ENCODE measurements around the gene CLSTN2. TPM values are rescaled to one million over a fixed set of nuclear protein-coding genes. Genes with fewer than 3 reads are reported as not detected.
A peak's percentile ranks its signal among the peaks of the same experiment; 100 is the strongest.

CLSTN2 gene
- total and polyA plus RNA-seq, 5 donors from 2014 or later = not detected

- Histone ChIP-seq H3K4me1 (ENCODE audit: control insufficient read depth, insufficient read depth, low read length, poor library complexity, severe bottlenecking) (no peaks in the 10 kb centered on the region), H3K4me3 (ENCODE audit: low read depth, low read length) (no peak overlapping the region), H3K27me3 (ENCODE audit: control insufficient read depth, insufficient read depth, low read length) (no peaks in the 10 kb centered on the region), H3K9me3 (ENCODE audit: control insufficient read depth in 2 of 2, low read length in 2 of 2) (no peaks in the 10 kb centered on the region), H3K36me3 (ENCODE audit: control insufficient read depth, insufficient read depth, low read length) (no peaks in the 10 kb centered on the region), H3K27ac (ENCODE audit: insufficient read depth, low read length, poor library complexity, severe bottlenecking) (no peak overlapping the region)
- H3K27ac Mint-ChIP-seq = no peak overlapping the region
- peaks cover 7% of the 10 kb centered on the region for H3K27me3 Mint-ChIP-seq
- no peaks in the 10 kb centered on the region for H3K4me1 Mint-ChIP-seq
- no peak overlapping the region for H3K4me3 Mint-ChIP-seq
- DNase-seq = no peak
- no peak for ATAC-seq (ENCODE audit: low read depth in 2 of 2)
- peaks cover 0 to 10% (median 4%) of the 10 kb centered on the region in 7 donors for H3K9me3 Mint-ChIP-seq
- no peaks in the 10 kb centered on the region for H3K36me3 Mint-ChIP-seq
Measured at GRCh38 chr3:140530131-140530530, 595.1 kb downstream of the CLSTN2 start.

- Histone ChIP-seq H3K4me1 (ENCODE audit: control insufficient read depth, insufficient read depth, low read length, poor library complexity, severe bottlenecking) (no peaks in the 10 kb centered on the region), H3K27ac (ENCODE audit: insufficient read depth, low read length, poor library complexity, severe bottlenecking) (no peak overlapping the region), H3K36me3 (ENCODE audit: control insufficient read depth, insufficient read depth, low read length) (no peaks in the 10 kb centered on the region), H3K27me3 (ENCODE audit: control insufficient read depth, insufficient read depth, low read length) (no peaks in the 10 kb centered on the region), H3K4me3 (ENCODE audit: low read depth, low read length) (no peak overlapping the region), H3K9me3 (ENCODE audit: control insufficient read depth in 2 of 2, low read length in 2 of 2) (no peaks in the 10 kb centered on the region)
- Mint-ChIP-seq H3K27me3 (peaks cover 7% of the 10 kb centered on the region), H3K36me3 (no peaks in the 10 kb centered on the region), H3K4me1 (no peaks in the 10 kb centered on the region), H3K9me3 (peaks cover 0 to 9% (median 4%) of the 10 kb centered on the region in 7 donors), H3K27ac (no peak overlapping the region), H3K4me3 (no peak overlapping the region)
- DNase-seq (no peak), ATAC-seq (ENCODE audit: low read depth in 2 of 2) (no peak)
Measured at GRCh38 chr3:140530603-140531002, 595.6 kb downstream of the CLSTN2 start.

DNA sequence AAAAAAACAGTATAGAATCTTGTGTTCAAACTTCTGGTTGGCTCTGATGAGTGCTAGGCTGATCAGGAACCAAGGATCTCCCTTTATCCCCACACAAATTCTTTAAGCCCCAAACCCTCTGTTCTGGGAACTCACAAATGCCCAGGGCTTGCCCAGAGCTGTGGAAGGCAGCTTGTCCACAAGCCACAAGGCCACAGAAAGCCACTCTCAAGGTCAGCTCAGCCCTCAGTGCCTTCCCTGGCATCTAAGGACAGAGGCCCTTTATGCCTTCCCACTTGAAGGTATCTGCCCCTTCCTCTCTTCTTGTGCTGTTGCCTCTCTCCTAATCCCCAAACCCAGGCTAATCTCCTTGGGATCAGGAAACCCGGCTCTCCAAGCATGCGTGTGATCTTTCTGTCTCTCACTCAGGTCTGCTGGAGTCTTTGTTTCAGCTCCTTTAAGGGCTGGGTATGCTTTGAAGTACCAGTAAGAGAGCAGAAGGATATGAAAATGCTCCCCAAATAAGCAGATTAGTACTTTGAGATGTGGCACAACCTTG lies 597.9 kb downstream of the CLSTN2 start:
- peaks cover 7% of the 10 kb centered on the region for H3K27me3 Mint-ChIP-seq
- H3K4me3 ChIP-seq (ENCODE audit: low read depth, low read length) = no peak overlapping the region
- H3K27ac Mint-ChIP-seq = no peak overlapping the region
- DNase-seq (no peak), ATAC-seq (ENCODE audit: low read depth in 2 of 2) (no peak)
- H3K27ac ChIP-seq (ENCODE audit: insufficient read depth, low read length, poor library complexity, severe bottlenecking) = no peak overlapping the region
- H3K4me1 Mint-ChIP-seq = no peaks in the 10 kb centered on the region
- H3K27me3 ChIP-seq (ENCODE audit: control insufficient read depth, insufficient read depth, low read length) = no peaks in the 10 kb centered on the region
- H3K9me3 ChIP-seq (ENCODE audit: control insufficient read depth in 2 of 2, low read length in 2 of 2) = no peaks in the 10 kb centered on the region
- no peaks in the 10 kb centered on the region for H3K36me3 ChIP-seq (ENCODE audit: control insufficient read depth, insufficient read depth, low read length)
- peaks cover 0 to 9% (median 0%) of the 10 kb centered on the region in 7 donors for H3K9me3 Mint-ChIP-seq
- no peaks in the 10 kb centered on the region for H3K4me1 ChIP-seq (ENCODE audit: control insufficient read depth, insufficient read depth, low read length, poor library complexity, severe bottlenecking)
- H3K4me3 Mint-ChIP-seq = no peak overlapping the region
- no peaks in the 10 kb centered on the region for H3K36me3 Mint-ChIP-seq

GRCh38 chr3:140536926-140537726 lies 602.1 kb downstream of the CLSTN2 start:
- no peak overlapping the region for H3K27ac ChIP-seq (ENCODE audit: insufficient read depth, low read length, poor library complexity, severe bottlenecking)
- no peak overlapping the region for H3K4me3 ChIP-seq (ENCODE audit: low read depth, low read length)
- H3K4me1 ChIP-seq (ENCODE audit: control insufficient read depth, insufficient read depth, low read length, poor library complexity, severe bottlenecking) = no peaks in the 10 kb centered on the region
- Mint-ChIP-seq H3K27ac (no peak overlapping the region), H3K27me3 (peaks cover 7% of the 10 kb centered on the region), H3K4me3 (no peak overlapping the region), H3K9me3 (peaks cover 0 to 4% (median 0%) of the 10 kb centered on the region in 7 donors), H3K4me1 (no peaks in the 10 kb centered on the region), H3K36me3 (no peaks in the 10 kb centered on the region)
- H3K27me3 ChIP-seq (ENCODE audit: control insufficient read depth, insufficient read depth, low read length) = no peaks in the 10 kb centered on the region
- no peak for DNase-seq
- H3K9me3 ChIP-seq (ENCODE audit: control insufficient read depth in 2 of 2, low read length in 2 of 2) = no peaks in the 10 kb centered on the region
- no peak for ATAC-seq (ENCODE audit: low read depth in 2 of 2)
- H3K36me3 ChIP-seq (ENCODE audit: control insufficient read depth, insufficient read depth, low read length) = no peaks in the 10 kb centered on the region

- H3K27ac ChIP-seq (ENCODE audit: insufficient read depth, low read length, poor library complexity, severe bottlenecking) = no peak overlapping the region
- H3K9me3 Mint-ChIP-seq = peaks cover 0 to 4% (median 0%) of the 10 kb centered on the region in 7 donors
- no peaks in the 10 kb centered on the region for H3K4me1 Mint-ChIP-seq
- H3K4me3 Mint-ChIP-seq = no peak overlapping the region
- ATAC-seq (ENCODE audit: low read depth in 2 of 2) = no peak
- no peaks in the 10 kb centered on the region for H3K4me1 ChIP-seq (ENCODE audit: control insufficient read depth, insufficient read depth, low read length, poor library complexity, severe bottlenecking)
- H3K27me3 Mint-ChIP-seq = peaks cover 7% of the 10 kb centered on the region
- no peak overlapping the region for H3K4me3 ChIP-seq (ENCODE audit: low read depth, low read length)
- no peak for DNase-seq
- H3K27ac Mint-ChIP-seq = no peak overlapping the region
- H3K9me3 ChIP-seq (ENCODE audit: control insufficient read depth in 2 of 2, low read length in 2 of 2) = no peaks in the 10 kb centered on the region
- no peaks in the 10 kb centered on the region for H3K36me3 ChIP-seq (ENCODE audit: control insufficient read depth, insufficient read depth, low read length)
- H3K27me3 ChIP-seq (ENCODE audit: control insufficient read depth, insufficient read depth, low read length) = no peaks in the 10 kb centered on the region
- H3K36me3 Mint-ChIP-seq = no peaks in the 10 kb centered on the region
Measured at GRCh38 chr3:140537727-140538082, 602.7 kb downstream of the CLSTN2 start.

DNA sequence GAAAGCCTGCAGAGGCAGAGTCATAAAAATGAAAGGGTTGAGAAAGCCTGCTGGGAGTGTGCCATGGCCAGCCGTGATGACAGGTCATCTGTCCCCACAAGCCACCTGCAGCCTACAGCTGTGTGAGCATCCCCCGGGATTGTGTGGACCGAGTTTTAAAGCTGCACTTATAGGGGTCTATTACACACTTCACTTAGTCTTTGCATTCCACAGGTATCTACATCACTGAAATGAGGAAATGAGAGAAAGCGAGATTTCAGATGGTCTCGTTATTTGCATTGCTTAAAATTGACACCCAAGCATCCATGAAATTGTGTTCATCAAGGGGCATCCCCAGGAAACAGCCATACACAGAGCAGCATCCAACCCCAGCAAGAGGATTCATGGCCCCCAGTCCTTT lies 605.3 kb downstream of the CLSTN2 start:
- H3K9me3 ChIP-seq (ENCODE audit: control insufficient read depth in 2 of 2, low read length in 2 of 2) = no peaks in the 10 kb centered on the region
- ATAC-seq (ENCODE audit: low read depth in 2 of 2) = no peak
- no peaks in the 10 kb centered on the region for H3K4me1 Mint-ChIP-seq
- no peak for DNase-seq
- no peak overlapping the region for H3K27ac Mint-ChIP-seq
- peaks cover 0 to 2% (median 0%) of the 10 kb centered on the region in 7 donors for H3K9me3 Mint-ChIP-seq
- no peaks in the 10 kb centered on the region for H3K27me3 ChIP-seq (ENCODE audit: control insufficient read depth, insufficient read depth, low read length)
- no peaks in the 10 kb centered on the region for H3K36me3 Mint-ChIP-seq
- H3K4me3 ChIP-seq (ENCODE audit: low read depth, low read length) = no peak overlapping the region
- H3K27ac ChIP-seq (ENCODE audit: insufficient read depth, low read length, poor library complexity, severe bottlenecking) = no peak overlapping the region
- H3K4me1 ChIP-seq (ENCODE audit: control insufficient read depth, insufficient read depth, low read length, poor library complexity, severe bottlenecking) = no peaks in the 10 kb centered on the region
- no peaks in the 10 kb centered on the region for H3K36me3 ChIP-seq (ENCODE audit: control insufficient read depth, insufficient read depth, low read length)
- peak overlapping the region in 1 of 4 donors; percentile 79 for H3K4me3 Mint-ChIP-seq
- H3K27me3 Mint-ChIP-seq = no peaks in the 10 kb centered on the region

GRCh38 chr3:140541975-140542653 lies 607.1 kb downstream of the CLSTN2 start:
- Histone ChIP-seq H3K27ac (ENCODE audit: insufficient read depth, low read length, poor library complexity, severe bottlenecking) (no peak overlapping the region), H3K27me3 (ENCODE audit: control insufficient read depth, insufficient read depth, low read length) (no peaks in the 10 kb centered on the region), H3K4me3 (ENCODE audit: low read depth, low read length) (no peak overlapping the region), H3K36me3 (ENCODE audit: control insufficient read depth, insufficient read depth, low read length) (no peaks in the 10 kb centered on the region), H3K9me3 (ENCODE audit: control insufficient read depth in 2 of 2, low read length in 2 of 2) (no peaks in the 10 kb centered on the region), H3K4me1 (ENCODE audit: control insufficient read depth, insufficient read depth, low read length, poor library complexity, severe bottlenecking) (no peaks in the 10 kb centered on the region)
- no peak overlapping the region for H3K4me3 Mint-ChIP-seq
- H3K27me3 Mint-ChIP-seq = no peaks in the 10 kb centered on the region
- no peaks in the 10 kb centered on the region for H3K4me1 Mint-ChIP-seq
- H3K36me3 Mint-ChIP-seq = no peaks in the 10 kb centered on the region
- H3K9me3 Mint-ChIP-seq = no peaks in the 10 kb centered on the region
- no peak for ATAC-seq (ENCODE audit: low read depth in 2 of 2)
- no peak overlapping the region for H3K27ac Mint-ChIP-seq
- DNase-seq = no peak

All from CD4-positive, CD25-positive, alpha-beta regulatory T cell (primary cell).